Measurements from ENCODE around the gene FOXJ3. TPM values are rescaled to one million over a fixed set of nuclear protein-coding genes. Genes with fewer than 3 reads are reported as not detected.

FOXJ3 gene
- total RNA-seq, 2 donors from 2014 or later: 67.3 to 79.4 TPM

DNA sequence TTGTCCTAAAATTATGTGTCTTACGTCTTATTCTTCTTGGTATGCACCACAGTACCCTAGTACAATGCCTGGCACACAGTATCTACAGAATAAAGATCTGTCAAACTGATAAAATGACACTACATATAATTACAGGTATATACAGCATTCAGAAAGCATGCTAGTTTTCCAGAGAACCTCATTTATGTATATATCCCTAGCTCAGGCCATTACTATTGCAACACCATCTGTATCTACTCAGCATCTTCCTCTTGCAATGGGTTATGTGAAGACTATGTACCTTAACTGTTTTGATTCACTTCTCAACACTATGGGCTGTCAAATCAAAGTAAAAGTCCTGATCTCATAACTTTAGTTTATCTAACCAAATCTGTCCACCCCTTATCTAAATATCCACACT, 112.0 kb downstream of the FOXJ3 start:
- H3K36me3 ChIP-seq (ENCODE audit: control insufficient read depth, insufficient read depth, low read length): peaks cover 47% of the 10 kb centered on the region
- peaks cover 4% of the 10 kb centered on the region for H3K9me3 Mint-ChIP-seq

DNA sequence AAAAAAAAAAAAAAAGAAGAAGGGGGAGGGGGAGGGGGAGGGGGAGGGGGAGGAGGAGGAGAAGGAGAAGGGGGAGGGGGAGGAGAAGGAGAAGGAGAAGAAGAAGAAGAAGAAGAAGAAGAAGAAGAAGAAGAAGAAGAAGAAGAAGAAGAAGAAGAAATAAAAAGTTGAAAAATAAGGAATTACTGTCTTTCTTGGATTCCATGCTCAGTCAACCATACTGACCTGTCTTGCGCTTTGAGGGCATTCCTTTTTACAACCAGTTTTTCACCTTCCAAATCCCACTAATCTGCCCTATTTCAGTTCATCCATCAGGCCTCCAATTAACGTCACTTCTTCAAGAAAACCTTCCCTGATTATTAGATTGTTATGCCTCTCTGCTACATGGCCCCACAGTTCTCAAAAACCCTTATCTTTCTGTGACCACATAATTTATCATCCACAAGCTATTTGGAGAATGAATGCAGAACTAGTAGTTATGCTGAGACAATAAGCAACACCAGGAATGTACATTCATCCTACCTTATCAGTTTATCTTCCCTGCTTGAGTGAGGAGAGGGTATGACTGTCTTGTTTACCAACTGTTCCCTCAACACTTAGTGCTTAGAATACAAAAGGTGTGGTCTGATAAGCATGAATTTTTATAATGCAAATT, 113.0 kb downstream of the FOXJ3 start:
- H3K9me3 ChIP-seq (ENCODE audit: control insufficient read depth, low read length): peaks cover 15% of the 10 kb centered on the region
- H3K4me1 Mint-ChIP-seq: peaks cover 32% of the 10 kb centered on the region
- no peak overlapping the region for H3K4me3 ChIP-seq (ENCODE audit: low read length)
- H3K27ac ChIP-seq (ENCODE audit: low read depth, low read length): no peak overlapping the region
- no peak overlapping the region for H3K4me3 Mint-ChIP-seq
- H3K9ac ChIP-seq (ENCODE audit: extremely low read depth, low read length, poor library complexity, severe bottlenecking): no peak overlapping the region
- WGBS, 2 experiments (ENCODE audit: insufficient coverage in 1 of 2, insufficient read length in 1 of 2): 95 to 100% methylated on average over 2 of the region's 2 CpGs
- TF ChIP-seq, protein P1, sequence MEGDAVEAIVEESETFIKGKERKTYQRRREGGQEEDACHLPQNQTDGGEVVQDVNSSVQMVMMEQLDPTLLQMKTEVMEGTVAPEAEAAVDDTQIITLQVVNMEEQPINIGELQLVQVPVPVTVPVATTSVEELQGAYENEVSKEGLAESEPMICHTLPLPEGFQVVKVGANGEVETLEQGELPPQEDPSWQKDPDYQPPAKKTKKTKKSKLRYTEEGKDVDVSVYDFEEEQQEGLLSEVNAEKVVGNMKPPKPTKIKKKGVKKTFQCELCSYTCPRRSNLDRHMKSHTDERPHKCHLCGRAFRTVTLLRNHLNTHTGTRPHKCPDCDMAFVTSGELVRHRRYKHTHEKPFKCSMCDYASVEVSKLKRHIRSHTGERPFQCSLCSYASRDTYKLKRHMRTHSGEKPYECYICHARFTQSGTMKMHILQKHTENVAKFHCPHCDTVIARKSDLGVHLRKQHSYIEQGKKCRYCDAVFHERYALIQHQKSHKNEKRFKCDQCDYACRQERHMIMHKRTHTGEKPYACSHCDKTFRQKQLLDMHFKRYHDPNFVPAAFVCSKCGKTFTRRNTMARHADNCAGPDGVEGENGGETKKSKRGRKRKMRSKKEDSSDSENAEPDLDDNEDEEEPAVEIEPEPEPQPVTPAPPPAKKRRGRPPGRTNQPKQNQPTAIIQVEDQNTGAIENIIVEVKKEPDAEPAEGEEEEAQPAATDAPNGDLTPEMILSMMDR (conservative IDR thresholded peaks at IDR 0.05): no peak
- H3K36me3 ChIP-seq (ENCODE audit: control insufficient read depth, insufficient read depth, low read length): peaks cover 47% of the 10 kb centered on the region
- H3K9me3 Mint-ChIP-seq: peaks cover 4% of the 10 kb centered on the region
- no peak for DNase-seq
- H3K36me3 Mint-ChIP-seq (ENCODE audit: low read depth): peaks cover 27% of the 10 kb centered on the region
- no peaks in the 10 kb centered on the region for H3K27me3 ChIP-seq (ENCODE audit: control insufficient read depth, insufficient read depth, low read length, poor library complexity, severe bottlenecking)
- no peaks in the 10 kb centered on the region for H3K27me3 Mint-ChIP-seq (ENCODE audit: insufficient read depth)
- peaks cover 5% of the 10 kb centered on the region for H3K4me1 ChIP-seq (ENCODE audit: control insufficient read depth, insufficient read depth, low read length)
- H3K27ac Mint-ChIP-seq: no peak overlapping the region

More for the DNA sequence above, 112.0 kb downstream of the FOXJ3 start:
- Mint-ChIP-seq H3K4me1 (peaks cover 31% of the 10 kb centered on the region), H3K27me3 (ENCODE audit: insufficient read depth) (no peaks in the 10 kb centered on the region), H3K4me3 (no peak overlapping the region), H3K36me3 (ENCODE audit: low read depth) (peaks cover 32% of the 10 kb centered on the region), H3K27ac (no peak overlapping the region)
- TF ChIP-seq, protein P1 (conservative IDR thresholded peaks at IDR 0.05): no peak
- Histone ChIP-seq H3K9ac (ENCODE audit: extremely low read depth, low read length, poor library complexity, severe bottlenecking) (no peak overlapping the region), H3K4me3 (ENCODE audit: low read length) (peak overlapping the region; percentile 7), H3K27ac (ENCODE audit: low read depth, low read length) (no peak overlapping the region), H3K27me3 (ENCODE audit: control insufficient read depth, insufficient read depth, low read length, poor library complexity, severe bottlenecking) (no peaks in the 10 kb centered on the region), H3K4me1 (ENCODE audit: control insufficient read depth, insufficient read depth, low read length) (peaks cover 5% of the 10 kb centered on the region), H3K9me3 (ENCODE audit: control insufficient read depth, low read length) (peaks cover 15% of the 10 kb centered on the region)
- WGBS, 2 experiments (ENCODE audit: insufficient coverage in 1 of 2, insufficient read length in 1 of 2): 97 to 100% methylated on average over 1 of the region's 1 CpG
- DNase-seq: no peak

DNA sequence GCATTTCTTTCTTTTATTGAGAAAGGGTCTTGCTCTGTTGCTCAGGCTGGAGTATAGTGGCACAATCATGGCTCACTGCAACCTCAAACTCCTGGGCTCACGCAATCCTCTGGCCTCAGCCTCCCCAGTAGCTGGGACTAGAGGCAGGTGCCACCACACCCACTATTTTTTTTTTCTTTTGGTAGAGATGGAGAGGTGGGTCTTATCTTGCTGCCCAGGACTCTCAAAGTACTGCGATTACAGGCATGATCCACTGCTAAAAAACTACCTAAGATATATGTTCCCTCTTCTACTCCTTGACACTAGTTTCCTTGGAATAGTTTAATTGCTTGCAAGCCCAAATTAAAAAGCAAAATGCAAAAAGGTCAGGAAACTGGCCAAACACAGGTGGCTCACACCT, 113.6 kb downstream of the FOXJ3 start:
- Mint-ChIP-seq H3K9me3 (peaks cover 4% of the 10 kb centered on the region), H3K27me3 (ENCODE audit: insufficient read depth) (no peaks in the 10 kb centered on the region), H3K4me1 (peaks cover 27% of the 10 kb centered on the region), H3K4me3 (no peak overlapping the region), H3K36me3 (ENCODE audit: low read depth) (peaks cover 24% of the 10 kb centered on the region), H3K27ac (no peak overlapping the region)
- no peak overlapping the region for H3K4me3 ChIP-seq (ENCODE audit: low read length)
- H3K9ac ChIP-seq (ENCODE audit: extremely low read depth, low read length, poor library complexity, severe bottlenecking): no peak overlapping the region
- peaks cover 42% of the 10 kb centered on the region for H3K36me3 ChIP-seq (ENCODE audit: control insufficient read depth, insufficient read depth, low read length)
- H3K4me1 ChIP-seq (ENCODE audit: control insufficient read depth, insufficient read depth, low read length): peaks cover 5% of the 10 kb centered on the region
- peaks cover 15% of the 10 kb centered on the region for H3K9me3 ChIP-seq (ENCODE audit: control insufficient read depth, low read length)
- no peak overlapping the region for H3K27ac ChIP-seq (ENCODE audit: low read depth, low read length)
- 93 to 100% methylated on average over 2 of the region's 2 CpGs for WGBS, 2 experiments (ENCODE audit: insufficient coverage in 1 of 2, insufficient read length in 1 of 2)
- TF ChIP-seq, protein P1 (conservative IDR thresholded peaks at IDR 0.05): no peak
- no peaks in the 10 kb centered on the region for H3K27me3 ChIP-seq (ENCODE audit: control insufficient read depth, insufficient read depth, low read length, poor library complexity, severe bottlenecking)
- DNase-seq: no peak

Measured in endodermal cell (in vitro differentiated cells).